K562 (cell line): Measurements from ENCODE around the gene FAM227B.

ENCODE experiments used
- ILF3 ChIP-seq: fragments of 450-650 bp; IDR thresholded peaks from 2 replicates; pipeline ENCODE4 v1.6.1; 2018; ENCODE audit warnings: antibody characterized with exemption, mild to moderate bottlenecking, moderate library complexity, borderline replicate concordance
- MBD1 ChIP-seq: fragments of 250-450 bp; sonication (Bioruptor Pico); IDR thresholded peaks from 2 replicates; pipeline ENCODE4 v1.8.0; 2022; ENCODE audit warnings: inconsistent platforms
- SPI1 ChIP-seq: IDR thresholded peaks from 2 replicates; pipeline ENCODE4 v1.6.1; 2011; ENCODE audit warnings: low read depth, low read length, control low read depth, borderline replicate concordance

- TF ChIP-seq ILF3: no peak
- TF ChIP-seq MBD1 (CRISPR knock-in tag): no peak
- no peak for TF ChIP-seq SPI1
Observed at GRCh38 chr15:49288391-49288790, 332.2 kb downstream of the FAM227B start.
